Fibroblast of skin of right biceps (primary cell): ENCODE data around the gene WAC.
A peak's percentile ranks its signal among the peaks of the same experiment; 100 is the strongest.
"Not testable (repeated sequence)": the region's sequence is repeated elsewhere in the genome, so short reads cannot be mapped to it uniquely, and the experiment has no call there.

Experiments used
- DNase-seq: peaks from one replicate; pipeline ENCODE4 v3.0.0-alpha.2; 2013

Gene WAC, protein sequence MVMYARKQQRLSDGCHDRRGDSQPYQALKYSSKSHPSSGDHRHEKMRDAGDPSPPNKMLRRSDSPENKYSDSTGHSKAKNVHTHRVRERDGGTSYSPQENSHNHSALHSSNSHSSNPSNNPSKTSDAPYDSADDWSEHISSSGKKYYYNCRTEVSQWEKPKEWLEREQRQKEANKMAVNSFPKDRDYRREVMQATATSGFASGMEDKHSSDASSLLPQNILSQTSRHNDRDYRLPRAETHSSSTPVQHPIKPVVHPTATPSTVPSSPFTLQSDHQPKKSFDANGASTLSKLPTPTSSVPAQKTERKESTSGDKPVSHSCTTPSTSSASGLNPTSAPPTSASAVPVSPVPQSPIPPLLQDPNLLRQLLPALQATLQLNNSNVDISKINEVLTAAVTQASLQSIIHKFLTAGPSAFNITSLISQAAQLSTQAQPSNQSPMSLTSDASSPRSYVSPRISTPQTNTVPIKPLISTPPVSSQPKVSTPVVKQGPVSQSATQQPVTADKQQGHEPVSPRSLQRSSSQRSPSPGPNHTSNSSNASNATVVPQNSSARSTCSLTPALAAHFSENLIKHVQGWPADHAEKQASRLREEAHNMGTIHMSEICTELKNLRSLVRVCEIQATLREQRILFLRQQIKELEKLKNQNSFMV

DNA sequence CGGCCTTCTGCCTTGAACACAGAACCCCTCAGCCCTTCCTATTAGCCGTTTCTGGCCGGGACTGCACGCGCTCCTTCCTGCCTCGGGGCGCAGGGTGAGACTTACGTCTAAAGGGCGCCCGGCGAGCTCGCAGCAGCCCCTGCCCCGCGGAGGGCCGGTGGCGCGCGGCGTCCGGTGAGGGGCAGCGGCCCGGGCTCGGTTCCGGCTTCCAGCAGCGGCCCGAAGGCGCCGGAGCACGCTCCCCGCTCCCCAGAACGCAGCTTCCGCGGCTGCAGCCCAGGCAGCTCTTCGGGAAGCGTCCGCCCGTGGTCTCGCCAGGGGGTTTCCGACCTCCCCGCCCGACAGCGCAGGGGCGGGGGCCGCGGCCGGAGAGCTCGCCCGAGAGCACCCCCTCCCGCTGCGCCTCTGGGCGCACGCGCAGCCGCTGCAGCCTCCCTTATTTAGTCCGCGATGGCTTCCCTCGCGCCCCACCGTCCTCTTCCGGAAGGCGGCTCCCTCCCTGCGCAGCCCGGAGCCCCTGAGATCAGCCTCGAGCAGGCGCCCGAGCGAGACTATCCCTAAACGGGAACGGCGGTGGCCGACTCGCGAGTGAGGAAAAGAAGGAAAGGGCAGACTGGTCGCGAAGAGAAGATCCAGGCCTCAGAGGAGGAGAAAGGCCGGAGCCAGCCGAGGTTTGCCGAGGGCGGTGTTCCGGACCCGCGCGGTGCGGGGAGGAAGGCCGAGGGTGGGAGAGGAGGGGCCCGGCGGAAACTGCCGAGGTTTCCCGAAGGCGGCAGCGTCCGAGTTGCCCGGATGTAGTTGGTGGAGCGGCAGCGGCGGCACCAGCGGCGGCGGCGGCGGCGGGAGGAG is at the start of gene WAC:
TSS of gene WAC (plus strand) at position 782 of the 849 bp plus-strand sequence. CDS start 462 bp downstream, outside the sequence.
- peak; percentile 93 for DNase-seq

DNA sequence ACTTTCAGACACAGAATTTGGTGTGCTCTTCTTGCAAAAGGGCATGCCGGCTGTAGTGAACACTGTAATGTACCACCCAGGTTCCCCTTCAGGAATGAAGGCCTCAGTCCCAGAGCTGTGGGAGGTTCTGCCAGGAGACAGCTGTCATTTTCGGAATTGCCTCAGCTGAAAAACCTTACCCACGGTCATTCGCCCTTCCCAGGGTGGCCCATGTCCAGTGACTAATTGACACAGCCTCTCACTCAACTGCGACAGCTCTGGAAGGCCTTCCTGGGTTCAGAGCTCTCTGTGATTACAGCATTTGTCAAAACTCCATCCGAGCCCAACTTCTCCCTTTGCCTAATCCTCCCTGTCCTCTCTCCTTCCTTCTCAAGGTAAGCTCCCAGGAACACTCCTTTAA is 43.7 kb upstream of the WAC start:
- DNase-seq: no peak

DNA sequence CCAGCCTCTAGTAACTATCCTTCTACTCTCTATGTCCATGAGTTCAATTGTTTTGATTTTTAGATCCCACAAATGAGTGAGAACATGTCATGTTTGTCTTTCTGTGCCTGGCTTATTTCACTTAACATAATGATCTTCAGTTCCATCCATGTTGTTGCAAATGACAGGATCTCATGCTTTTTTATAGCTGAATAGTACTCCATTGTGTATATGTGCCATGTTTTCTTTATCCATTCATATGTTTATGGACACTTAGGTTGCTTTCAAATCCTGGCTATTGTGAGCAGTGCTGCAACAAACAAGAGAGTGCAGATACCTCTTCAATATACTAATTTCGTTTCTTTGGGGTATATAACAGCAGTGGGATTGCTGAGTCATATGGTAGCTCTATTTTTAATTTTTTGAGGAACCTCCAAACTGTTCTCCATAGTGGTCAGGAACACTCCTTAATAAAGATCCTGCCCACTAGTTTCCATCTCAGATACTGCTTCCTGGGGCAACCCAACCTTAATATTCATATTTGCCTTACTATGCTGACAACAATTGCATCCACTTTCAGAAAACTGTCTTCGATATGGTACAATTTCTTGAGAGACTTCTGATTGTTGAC is 42.6 kb upstream of the WAC start:
- not testable (repeated sequence) for DNase-seq

DNA sequence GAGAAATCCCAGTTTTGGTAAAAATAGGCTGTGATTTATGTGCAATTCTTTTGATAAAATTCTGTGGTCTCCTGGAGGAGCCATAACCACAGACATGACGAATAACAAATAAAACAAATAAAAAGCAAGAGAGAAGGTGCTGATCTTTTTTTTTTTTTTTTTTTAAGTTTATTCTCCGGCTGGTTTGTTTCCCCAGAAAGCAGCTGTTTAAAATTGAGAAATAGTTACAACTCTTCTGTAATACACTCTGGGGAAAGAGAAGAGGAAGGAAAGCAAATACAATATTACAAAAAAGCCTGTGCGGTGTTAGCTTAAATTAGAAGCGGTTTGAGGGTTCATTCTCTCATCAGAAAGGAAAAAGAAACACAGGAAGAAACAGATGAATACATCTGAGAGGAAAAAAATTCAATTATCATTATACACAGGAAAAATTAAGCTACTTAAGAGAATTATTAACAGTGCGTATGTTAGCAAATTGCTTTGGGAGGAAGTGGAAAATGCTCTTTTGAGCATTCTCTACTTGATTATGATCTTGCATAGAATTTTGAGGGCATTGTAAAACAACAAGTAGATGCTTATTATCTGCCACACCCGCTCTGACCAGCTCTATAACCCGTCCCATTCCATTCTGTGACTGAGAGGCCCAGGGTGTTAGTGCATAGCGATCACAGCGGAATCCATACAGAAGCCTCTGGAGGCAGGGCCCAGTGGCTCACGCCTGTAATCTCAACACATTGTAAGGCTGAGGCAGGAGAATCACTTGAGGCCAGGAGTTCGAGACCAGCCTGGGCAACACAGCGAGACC is 40.6 kb upstream of the WAC start:
- no peak for DNase-seq

DNA sequence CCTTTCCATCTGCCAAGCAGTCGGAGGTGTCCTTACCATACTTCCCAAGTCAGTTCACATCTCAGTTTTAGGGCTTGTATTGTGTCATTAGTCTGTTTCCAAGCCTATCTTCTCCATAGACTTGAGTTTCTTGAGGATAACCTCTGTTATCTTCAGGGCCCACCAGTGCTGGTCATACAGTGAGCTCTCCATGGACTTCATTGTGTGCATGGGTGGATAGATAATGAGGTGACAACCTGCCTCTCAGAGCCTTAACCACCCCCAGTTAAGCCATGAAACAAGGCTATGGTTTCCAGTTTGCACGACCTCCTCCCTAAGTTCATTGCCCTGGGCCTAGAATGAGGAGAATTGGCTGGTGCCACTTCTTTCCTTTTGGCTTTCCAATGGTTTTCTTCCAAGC is 38.5 kb upstream of the WAC start:
- no peak for DNase-seq

DNA sequence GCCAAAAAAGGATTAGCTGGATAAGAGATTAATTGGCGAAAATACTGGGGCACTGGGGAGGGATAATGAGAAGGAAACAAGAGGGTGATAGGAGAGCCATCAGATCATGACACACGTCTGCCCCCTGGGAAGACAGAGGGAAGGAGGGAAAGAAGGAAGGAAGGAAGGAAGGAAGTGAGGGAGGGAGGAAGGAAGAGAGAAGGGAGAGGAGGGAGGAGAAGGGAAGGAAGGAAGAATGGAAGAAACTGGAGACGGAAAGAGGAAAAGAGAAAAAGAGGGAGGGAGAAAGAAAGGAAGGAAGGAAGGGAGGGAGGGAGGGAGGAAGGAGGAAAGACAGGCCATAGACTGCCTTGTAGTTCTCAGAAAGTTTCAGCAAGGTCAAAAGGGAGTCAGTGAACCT is 37.8 kb upstream of the WAC start:
- no peak for DNase-seq

DNA sequence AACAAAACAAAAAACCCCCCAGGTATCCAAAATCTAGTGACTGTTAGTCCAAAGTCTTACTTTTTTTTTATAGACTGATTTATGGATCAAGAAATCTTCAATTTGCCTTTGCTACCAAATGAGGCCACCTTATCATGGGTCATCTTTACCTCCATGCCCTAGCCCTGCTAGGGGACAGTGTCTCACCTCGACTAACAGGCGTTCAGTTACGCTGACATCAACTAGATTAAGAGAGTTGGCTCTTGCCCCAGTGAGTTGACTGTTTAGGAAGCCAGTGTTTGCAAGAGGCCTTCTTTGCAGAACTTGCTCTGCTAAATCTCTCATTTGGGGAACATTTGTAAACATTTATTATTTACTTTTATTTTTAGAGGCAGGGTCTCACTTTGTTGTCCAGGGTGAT is 36.9 kb upstream of the WAC start:
- no peak for DNase-seq

DNA sequence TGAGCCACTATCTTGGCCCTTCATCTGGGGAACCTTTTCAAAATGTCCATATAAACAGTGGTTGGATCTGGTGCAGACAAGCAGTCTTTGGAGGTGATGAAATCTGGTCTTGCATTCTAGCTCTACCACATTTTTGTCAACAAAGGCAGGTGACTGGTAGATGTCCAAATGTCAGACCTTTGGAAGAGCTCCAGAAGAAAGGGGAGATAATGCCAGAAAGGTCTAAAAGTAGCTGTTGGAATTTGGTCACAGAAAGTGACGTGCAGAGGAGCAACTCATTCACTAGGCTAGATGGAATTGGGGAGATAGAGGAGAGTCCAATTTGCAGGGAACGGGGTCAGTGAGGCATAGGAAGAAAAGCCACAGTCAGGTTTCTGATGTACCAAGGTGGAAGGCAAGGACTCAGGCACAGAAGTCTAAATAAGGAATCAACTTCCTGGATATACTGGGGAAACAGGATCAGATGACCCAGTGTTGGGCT is 36.4 kb upstream of the WAC start:
- DNase-seq: peak; percentile 3

DNA sequence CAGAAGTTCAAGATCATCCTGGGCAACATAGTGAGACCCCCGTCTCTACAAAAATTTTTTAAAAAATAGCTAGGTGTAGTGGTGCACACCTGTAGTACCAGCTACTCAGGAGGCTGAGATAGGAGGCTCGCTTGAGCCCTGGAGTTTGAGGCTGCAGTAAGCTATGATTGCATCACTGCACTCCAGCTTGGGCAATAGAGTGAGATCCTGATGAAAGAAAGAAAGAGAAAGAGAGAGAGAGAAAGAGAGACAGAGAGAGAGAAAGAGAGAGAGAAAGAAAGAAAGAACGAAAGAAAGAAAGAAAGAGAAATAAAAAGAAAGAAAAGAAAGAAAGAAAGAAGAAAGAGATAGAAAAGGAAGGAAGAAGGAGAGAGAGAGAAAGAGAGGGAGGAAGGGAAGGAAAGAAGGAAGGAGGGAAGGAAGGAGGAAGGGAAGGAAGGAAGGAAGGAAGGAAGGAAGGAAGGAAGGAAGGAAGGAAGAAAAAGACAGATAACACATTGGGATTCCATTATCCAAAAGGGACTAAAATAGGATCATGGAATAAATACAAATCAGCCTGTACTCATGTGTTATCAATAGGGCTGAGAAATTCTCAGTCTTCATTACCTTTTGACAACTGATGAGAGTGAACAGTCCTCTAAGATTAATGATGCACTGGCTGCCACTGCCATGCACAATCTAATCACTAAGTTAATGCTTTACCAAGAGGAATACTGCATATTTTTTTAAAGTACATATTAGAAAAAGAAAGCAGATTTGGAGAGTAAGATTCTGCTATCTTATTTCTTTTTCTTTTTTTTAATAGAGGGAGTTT is 35.4 kb upstream of the WAC start:
- no peak for DNase-seq

DNA sequence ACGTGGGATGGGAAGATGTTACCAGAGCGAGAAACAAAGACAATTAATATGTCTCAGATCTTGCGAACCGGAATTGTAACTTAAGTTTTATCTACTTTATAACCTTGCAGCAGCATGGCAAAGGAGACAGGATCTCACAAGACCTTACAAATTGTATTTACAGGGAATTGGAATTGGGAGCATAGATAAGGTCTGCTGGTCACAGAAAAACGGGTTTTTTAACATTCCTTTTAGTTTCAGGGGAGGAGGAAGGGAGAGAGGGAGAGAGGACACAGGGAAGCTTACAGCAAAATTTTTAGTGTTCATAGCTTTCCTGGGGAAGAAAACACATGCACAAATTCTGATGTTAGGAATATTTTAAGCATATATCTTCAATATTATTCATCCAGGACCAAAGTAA is 32.7 kb upstream of the WAC start:
- not testable (repeated sequence) for DNase-seq

DNA sequence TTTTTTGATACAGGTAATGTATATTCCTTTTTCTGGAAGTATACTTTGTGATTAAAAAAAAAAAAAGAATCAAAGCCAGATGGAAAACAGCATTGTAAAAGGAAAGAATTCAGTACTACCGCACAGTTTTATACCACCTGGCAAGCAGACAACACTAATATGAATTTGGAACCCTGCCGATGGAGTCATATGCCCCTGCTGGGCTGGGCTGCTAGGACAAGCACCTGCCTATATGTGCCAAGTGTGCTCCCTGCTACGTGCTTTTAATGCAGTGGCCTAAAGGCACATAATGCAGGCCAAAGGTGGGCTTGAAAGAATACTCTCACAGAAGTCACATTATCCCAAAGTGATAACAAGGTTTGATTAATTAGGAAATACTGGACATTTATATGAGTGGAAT is 29.8 kb upstream of the WAC start:
- peak; percentile 9 for DNase-seq

DNA sequence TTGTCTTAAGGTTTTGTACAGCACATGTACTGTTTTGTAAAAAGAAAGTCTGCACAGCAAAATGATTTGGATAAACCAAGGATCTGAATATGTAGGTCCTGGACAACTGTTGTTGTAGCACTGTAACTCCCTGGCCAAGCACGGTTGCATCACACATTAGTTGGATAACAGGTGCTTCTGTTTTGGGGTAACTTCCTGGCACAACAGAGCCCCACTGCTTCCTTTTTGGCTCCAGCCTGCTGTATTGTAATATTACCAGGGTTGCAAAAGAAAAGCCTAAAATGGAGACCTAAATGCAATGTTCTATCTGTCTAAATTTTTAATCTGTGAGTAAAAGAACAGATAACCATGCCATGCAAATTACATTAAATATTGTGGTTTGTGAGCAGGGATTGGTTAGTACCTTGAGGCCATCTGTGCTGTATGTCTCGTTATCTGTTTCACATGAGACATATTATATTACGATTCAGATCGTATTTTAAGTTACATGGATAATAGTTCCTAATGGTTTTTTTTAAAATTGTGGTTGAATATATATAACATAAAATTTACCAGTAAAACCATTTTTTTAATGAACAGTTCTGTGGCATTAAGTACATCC is 27.5 kb upstream of the WAC start:
- DNase-seq: no peak

DNA sequence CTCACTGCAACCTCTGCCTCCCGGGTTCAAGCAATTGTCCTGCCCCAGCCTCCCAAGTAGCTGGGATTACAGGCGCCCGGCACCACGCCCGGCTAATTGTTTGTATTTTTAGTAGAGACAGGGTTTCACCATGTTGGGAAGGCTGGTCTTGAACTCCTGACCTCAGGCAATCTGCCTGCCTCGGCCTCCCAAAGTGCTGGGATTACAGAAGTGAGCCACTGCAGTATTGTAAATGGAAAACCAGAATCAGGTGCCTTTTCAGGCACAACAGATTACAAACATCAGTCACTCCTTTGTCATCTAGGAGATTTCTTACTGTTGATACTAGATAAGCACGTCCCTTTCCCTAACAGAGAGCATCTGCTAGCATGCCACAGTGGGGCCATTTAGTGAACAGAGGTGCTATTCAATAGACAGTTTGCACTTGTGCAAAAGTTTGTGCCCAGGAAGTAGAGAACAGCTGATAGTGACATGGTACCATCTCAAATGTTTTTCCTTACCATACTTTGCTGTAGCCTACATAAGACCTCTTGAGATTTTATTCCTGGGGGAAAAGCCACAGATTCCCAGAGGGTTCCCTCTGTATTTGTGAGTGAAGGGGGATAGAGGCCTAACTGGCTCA is 24.5 kb upstream of the WAC start:
- no peak for DNase-seq

DNA sequence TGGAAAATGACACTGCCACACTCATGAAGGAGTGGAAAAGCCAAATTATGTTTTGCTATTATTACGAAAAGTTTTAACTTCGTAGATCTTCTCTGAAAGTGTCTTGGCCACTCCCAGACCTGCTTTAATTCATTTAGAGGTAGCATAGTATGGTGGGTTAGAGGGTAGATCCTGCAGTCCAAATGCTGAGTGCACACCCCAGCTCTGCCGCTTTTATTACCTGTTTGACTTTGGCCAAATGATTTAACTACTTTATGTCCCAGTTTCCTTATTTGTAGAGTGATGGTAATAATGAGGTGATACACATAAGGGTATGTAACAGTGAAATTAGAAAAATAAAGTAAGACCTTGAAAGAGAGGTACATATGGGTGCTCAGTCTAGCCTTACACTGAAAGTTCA is 23.6 kb upstream of the WAC start:
- DNase-seq: no peak

DNA sequence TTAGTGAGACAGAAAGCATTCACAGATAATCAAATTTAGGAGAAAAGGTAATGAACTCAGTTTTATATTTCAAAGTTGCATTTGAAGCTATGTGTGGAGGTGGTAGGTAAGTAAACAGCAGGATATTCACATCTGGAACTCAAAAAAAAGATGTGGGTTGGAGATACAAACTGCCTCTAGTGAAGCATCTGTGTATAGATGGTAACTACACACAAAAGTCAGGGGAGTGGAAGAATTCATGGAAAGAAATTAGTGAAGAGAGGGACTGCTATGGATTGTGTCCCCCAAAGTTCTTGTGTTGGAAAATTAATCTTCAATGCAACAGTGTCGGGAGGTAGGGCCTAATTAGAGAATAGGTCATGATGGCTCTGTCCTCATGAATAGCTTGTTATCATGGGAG is 18.3 kb upstream of the WAC start:
- DNase-seq: no peak

DNA sequence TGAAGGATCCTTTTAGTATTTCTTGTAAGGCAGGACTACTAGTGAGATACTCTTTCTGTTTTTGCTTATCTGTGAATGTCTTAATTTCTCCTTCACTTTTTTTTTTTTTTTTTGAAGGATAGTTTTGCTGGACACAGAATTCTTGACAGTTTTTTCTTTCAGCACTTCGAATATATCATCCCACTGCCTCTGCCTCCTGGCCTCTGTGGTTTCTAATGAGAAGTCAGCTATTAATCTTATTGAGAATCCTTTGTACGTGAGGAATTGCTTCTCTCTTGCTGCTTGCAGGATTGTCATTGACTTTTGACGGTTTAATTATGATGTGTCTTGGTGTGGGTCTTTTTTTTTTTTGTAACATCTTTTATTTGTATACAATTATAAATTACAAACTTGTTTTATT is 12.6 kb upstream of the WAC start:
- DNase-seq: peak; percentile 15

DNA sequence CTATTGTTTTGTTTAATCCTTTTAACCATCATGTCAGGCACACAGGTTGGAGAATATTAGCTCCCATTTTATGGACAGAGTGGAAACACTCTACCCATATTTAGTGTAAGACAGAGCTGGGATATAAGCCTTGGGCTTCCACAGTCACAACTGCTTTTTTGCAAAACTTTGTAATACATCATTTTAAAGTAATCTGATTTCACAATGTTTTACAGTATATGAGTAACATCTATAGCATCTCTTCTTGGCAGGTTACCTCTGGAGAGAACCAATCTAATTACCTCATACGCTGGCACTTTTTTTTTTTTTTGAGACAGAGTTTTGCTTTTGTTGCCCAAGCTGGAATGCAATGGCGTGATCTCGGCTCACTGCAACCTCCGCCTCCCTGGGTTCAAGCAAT is 12.1 kb upstream of the WAC start:
- DNase-seq: peak; percentile 70

DNA sequence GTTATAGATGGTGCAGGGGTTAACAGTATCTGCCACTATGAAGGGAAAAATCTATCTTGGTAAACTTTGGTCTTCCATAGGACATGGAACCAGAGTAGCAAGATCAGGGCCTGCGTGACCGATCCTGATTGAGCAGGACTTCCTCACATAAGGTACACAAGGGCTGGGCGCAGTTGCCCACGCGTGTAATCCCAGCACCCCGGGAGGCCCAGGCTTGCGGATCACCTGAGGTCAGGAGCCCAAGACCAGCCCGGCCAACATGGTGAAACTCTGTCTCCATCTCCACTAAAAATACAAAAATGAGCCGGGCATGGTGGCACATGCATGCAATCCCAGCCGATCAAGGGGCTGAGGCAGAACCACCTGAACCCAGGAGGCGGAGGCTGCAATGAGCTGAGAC is 11.0 kb upstream of the WAC start:
- not testable (repeated sequence) for DNase-seq

DNA sequence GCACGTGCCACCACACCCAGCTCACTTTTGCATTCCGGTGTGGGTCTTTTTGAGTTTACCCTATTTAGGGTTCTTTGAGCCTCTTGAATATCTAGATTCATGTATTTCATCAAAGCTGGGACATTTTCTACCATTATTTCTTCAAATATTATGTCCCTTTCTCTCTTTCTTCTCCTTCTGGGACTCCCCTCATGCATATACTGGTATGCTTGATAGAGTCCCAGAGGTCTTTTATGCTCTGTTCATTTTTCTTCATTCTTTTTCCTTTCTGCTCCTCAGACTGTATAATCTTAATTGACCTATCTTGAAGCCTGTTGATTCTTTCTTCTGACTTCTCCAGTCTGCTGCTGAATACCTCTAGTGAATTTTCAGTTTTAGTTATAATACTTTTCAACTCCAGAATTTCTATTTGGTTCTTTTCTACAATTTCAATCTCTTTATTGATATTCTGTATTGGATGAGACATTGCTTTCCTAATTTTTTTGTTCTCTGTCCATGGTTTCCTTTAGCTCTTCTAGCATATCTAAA is 9.1 kb upstream of the WAC start:
- DNase-seq: no peak

DNA sequence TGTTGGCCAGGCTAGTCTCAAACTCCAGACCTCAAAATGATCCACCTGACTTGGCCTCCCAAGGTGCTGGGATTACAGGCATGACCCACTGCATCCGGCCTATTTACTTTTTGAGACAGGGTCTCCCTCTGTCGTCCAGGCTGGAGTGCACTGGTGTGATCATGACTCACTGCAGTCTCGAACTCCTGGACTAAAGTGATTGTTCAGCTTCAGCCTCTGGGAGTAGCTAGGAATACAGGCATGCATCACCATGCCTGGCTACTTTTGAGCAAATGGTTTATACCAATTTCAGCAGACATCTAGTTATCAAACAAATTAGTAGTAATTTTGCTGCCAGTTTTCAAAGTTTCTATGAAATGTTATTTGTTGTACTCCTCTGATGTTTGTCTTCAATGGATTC is 2.2 kb upstream of the WAC start:
- peak; percentile 13 for DNase-seq
